ENCODE data around the gene IL7R.

DNA sequence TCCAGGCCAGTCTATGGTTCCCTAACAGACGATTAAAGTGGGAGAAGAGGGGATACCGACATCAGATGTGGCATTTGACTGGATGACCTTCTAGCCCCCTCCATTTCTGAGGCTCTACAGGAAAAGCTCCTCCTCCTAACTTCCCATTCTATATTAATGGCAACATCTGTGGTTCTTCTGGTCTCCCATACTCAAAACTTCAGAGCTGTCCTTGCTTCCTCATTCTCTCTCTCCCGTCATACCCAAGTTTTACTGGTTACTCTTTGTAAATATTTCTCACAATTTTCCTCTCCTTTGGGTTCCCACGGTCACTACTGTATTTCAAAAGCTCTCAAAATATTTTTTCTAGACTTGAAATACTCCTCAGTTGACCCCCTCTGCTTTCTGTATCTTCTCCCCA is 36.0 kb upstream of the IL7R start:
- TF ChIP-seq, protein P1, sequence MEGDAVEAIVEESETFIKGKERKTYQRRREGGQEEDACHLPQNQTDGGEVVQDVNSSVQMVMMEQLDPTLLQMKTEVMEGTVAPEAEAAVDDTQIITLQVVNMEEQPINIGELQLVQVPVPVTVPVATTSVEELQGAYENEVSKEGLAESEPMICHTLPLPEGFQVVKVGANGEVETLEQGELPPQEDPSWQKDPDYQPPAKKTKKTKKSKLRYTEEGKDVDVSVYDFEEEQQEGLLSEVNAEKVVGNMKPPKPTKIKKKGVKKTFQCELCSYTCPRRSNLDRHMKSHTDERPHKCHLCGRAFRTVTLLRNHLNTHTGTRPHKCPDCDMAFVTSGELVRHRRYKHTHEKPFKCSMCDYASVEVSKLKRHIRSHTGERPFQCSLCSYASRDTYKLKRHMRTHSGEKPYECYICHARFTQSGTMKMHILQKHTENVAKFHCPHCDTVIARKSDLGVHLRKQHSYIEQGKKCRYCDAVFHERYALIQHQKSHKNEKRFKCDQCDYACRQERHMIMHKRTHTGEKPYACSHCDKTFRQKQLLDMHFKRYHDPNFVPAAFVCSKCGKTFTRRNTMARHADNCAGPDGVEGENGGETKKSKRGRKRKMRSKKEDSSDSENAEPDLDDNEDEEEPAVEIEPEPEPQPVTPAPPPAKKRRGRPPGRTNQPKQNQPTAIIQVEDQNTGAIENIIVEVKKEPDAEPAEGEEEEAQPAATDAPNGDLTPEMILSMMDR (conservative IDR thresholded peaks at IDR 0.05; ENCODE audit: low read length): no peak
- no peak for TF ChIP-seq EZH2phosphoT487 (IDR thresholded peaks at IDR 0.05; ENCODE audit: borderline replicate concordance, low read depth, low read length)
